Renal pelvis (tissue), 4 donors: ENCODE results near the gene PLXDC2. TPM values are rescaled to one million over a fixed set of nuclear protein-coding genes. Genes with fewer than 3 reads are reported as not detected.

Experiments used
- DNase-seq: peaks from one replicate; pipeline ENCODE4 v3.0.0-alpha.2; 2013
- polyA plus RNA-seq, 3 donors: library from polyadenylated mRNA; unstranded; fragments of 120-200 nt; gene quantifications; one replicate each; pipeline ENCODE4 v1.2.1, GENCODE V29; 2013; ENCODE audit not compliant: insufficient read length in 3 of 3

Gene PLXDC2
- polyA plus RNA-seq, 3 donors = 28.1 to 34.0 (median 30.7) TPM

- DNase-seq = no peak
Observed at GRCh38 chr10:20257422-20257821, 441.2 kb downstream of the PLXDC2 start.

- no peak for DNase-seq
Observed at GRCh38 chr10:20265146-20265545, 448.9 kb downstream of the PLXDC2 start.

- no peak for DNase-seq
Observed at GRCh38 chr10:20267734-20268133, 451.5 kb downstream of the PLXDC2 start.

GRCh38 chr10:20271490-20271889, 455.3 kb downstream of the PLXDC2 start:
- DNase-seq = no peak

- no peak for DNase-seq
Observed at GRCh38 chr10:20272608-20273007, 456.4 kb downstream of the PLXDC2 start.

- DNase-seq = no peak
Observed at GRCh38 chr10:20274571-20274970, 458.3 kb downstream of the PLXDC2 start.

GRCh38 chr10:20276127-20276979, 460.1 kb downstream of the PLXDC2 start:
- DNase-seq = no peak

GRCh38 chr10:20277820-20278219, 461.6 kb downstream of the PLXDC2 start:
- DNase-seq = no peak

GRCh38 chr10:20281579-20281978, 465.3 kb downstream of the PLXDC2 start:
- no peak for DNase-seq

- DNase-seq = no peak
Observed at GRCh38 chr10:20287586-20287985, 471.4 kb downstream of the PLXDC2 start.

GRCh38 chr10:20288060-20288459, 471.8 kb downstream of the PLXDC2 start:
- DNase-seq = no peak

GRCh38 chr10:20289070-20289828, 473.0 kb downstream of the PLXDC2 start:
- no peak for DNase-seq

- no peak for DNase-seq
Observed at GRCh38 chr10:20298417-20298816, 482.2 kb downstream of the PLXDC2 start.

GRCh38 chr10:20299034-20299736, 483.0 kb downstream of the PLXDC2 start:
- DNase-seq = peak; percentile 46

GRCh38 chr10:20300735-20301134, 484.5 kb downstream of the PLXDC2 start:
- no peak for DNase-seq

GRCh38 chr10:20302033-20302432, 485.8 kb downstream of the PLXDC2 start:
- DNase-seq = no peak

GRCh38 chr10:20303453-20304152, 487.4 kb downstream of the PLXDC2 start:
- DNase-seq = no peak

- no peak for DNase-seq
Observed at GRCh38 chr10:20313665-20314064, 497.4 kb downstream of the PLXDC2 start.

GRCh38 chr10:20314431-20314830, 498.2 kb downstream of the PLXDC2 start:
- DNase-seq = no peak

- no peak for DNase-seq
Observed at GRCh38 chr10:20327954-20328353, 511.7 kb downstream of the PLXDC2 start.

GRCh38 chr10:20330246-20330645, 514.0 kb downstream of the PLXDC2 start:
- no peak for DNase-seq

GRCh38 chr10:20334559-20334958, 518.3 kb downstream of the PLXDC2 start:
- no peak for DNase-seq
